Common myeloid progenitor, CD34-positive (primary cell): ENCODE results near the gene SACS.

Experiments used
- CTCF ChIA-PET: fragments of 350-600 bp; sonication (Branson Sonifier 250); formaldehyde crosslinking; loops from one replicate; lab custom pipeline; 2021; ENCODE audit warnings: antibody characterized with exemption; lab: Charles Lee
- POLR2A ChIA-PET: fragments of 350-600 bp; sonication (Branson Sonifier 250); formaldehyde crosslinking; loops from one replicate; lab custom pipeline; 2021; ENCODE audit warnings: antibody characterized with exemption; lab: Charles Lee
- DNase-seq, 3 donors: peaks; one replicate each; pipeline versions ENCODE4 v3.0.0 to v3.0.0-alpha.2; 2013
- H3K27ac ChIP-seq, 2 experiments: 1 replicate in 1 of 2; 2 replicates in 1 of 2; pipeline ENCODE4 v1.7.0; 2013; ENCODE audit warnings: inconsistent platforms in 2 of 2, low read length in 2 of 2, mild to moderate bottlenecking in 2 of 2, low read depth in 1 of 2, moderate library complexity in 1 of 2; ENCODE audit not compliant: severe bottlenecking in 2 of 2, insufficient read depth in 1 of 2, poor library complexity in 1 of 2
- H3K27me3 ChIP-seq, 5 experiments: replicated peaks in 2 of 5; 1 replicate in 3 of 5; 2 replicates in 2 of 5; pipeline versions ENCODE4 v1.6.1 to v1.7.0; 2013; ENCODE audit warnings: low read length in 4 of 5, mild to moderate bottlenecking in 2 of 5, moderate library complexity in 2 of 5, inconsistent platforms in 1 of 5; ENCODE audit not compliant: insufficient read depth in 5 of 5, control insufficient read depth in 4 of 5
- H3K36me3 ChIP-seq, 4 experiments: 1 replicate in 2 of 4; 2 replicates in 2 of 4; pipeline versions ENCODE4 v1.6.1 to v1.7.0; 2013; ENCODE audit warnings: low read length in 3 of 4, control low read depth in 1 of 4, mild to moderate bottlenecking in 1 of 4; ENCODE audit not compliant: control insufficient read depth in 4 of 4, insufficient read depth in 4 of 4
- H3K4me1 ChIP-seq, 4 experiments: 1 replicate in 3 of 4; 2 replicates in 1 of 4; pipeline versions ENCODE4 v1.6.1 to v1.7.1; 2013; ENCODE audit warnings: low read length in 3 of 4, mild to moderate bottlenecking in 3 of 4, control low read depth in 1 of 4, inconsistent platforms in 1 of 4, moderate library complexity in 1 of 4; ENCODE audit not compliant: control insufficient read depth in 4 of 4, insufficient read depth in 4 of 4; ENCODE audit errors: control extremely low read depth in 1 of 4
- H3K4me3 ChIP-seq, 7 experiments: 1 replicate in 4 of 7; 2 replicates in 3 of 7; pipeline versions ENCODE4 v1.5.1 to v1.7.0; 2013; ENCODE audit warnings: mild to moderate bottlenecking in 7 of 7, low read length in 6 of 7, moderate library complexity in 6 of 7, inconsistent platforms in 2 of 7, low read depth in 2 of 7, control low read depth in 1 of 7; ENCODE audit not compliant: insufficient read depth in 4 of 7, control insufficient read depth in 1 of 7; ENCODE audit errors: extremely low read depth in 1 of 7
- H3K9me3 ChIP-seq, 5 experiments: 1 replicate in 4 of 5; 2 replicates in 1 of 5; pipeline versions ENCODE4 v1.6.1 to v1.7.1; 2013; ENCODE audit warnings: low read length in 4 of 5, mild to moderate bottlenecking in 2 of 5, inconsistent platforms in 1 of 5, low read depth in 1 of 5, moderate library complexity in 1 of 5; ENCODE audit not compliant: control insufficient read depth in 4 of 5, insufficient read depth in 2 of 5; ENCODE audit errors: control extremely low read depth in 1 of 5
- WGBS: methylation state at CpG from one replicate; pipeline ENCODE4 v1.1.5; 2013; ENCODE audit not compliant: insufficient coverage; 5-methylcytosine and 5-hydroxymethylcytosine counted together

The SACS gene

DNA sequence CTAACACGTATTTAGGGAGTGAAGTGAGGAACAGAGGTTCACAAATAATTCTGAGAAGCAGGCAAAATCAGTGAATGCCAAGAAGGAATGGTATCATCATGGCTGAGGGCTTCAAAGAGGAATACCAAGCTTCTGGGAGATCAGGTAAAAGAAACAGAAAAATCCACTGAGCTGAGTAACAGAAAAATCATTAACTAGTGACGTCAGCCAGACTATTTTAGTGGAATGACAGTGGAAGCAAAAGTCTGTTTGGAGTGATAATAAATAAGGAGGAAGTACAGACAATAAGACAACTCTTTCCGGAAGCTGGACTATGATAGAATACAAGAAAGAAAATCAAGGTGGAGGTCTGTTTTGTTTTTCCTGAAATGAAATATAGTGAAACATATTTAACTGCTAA is 83.5 kb downstream of the SACS start:
- Histone ChIP-seq H3K4me1 (no peaks in the 10 kb centered on the region), H3K27me3 (no peaks in the 10 kb centered on the region), H3K4me3 (no peak overlapping the region), H3K36me3 (peaks cover 21 to 82% (median 57%) of the 10 kb centered on the region in 4 experiments), H3K27ac (no peak overlapping the region), H3K9me3 (peaks cover 0 to 9% (median 0%) of the 10 kb centered on the region in 5 experiments)
- ChIA-PET CTCF (interaction anchor here (0.6 kb wide), 1 partner anchor 458 kb away, joined by 3 read pairs; no protein-coding TSS in a partner anchor), POLR2A (no interaction called here)
- WGBS = 95% methylated on average over 2 of the region's 3 CpGs
- no peak for DNase-seq

DNA sequence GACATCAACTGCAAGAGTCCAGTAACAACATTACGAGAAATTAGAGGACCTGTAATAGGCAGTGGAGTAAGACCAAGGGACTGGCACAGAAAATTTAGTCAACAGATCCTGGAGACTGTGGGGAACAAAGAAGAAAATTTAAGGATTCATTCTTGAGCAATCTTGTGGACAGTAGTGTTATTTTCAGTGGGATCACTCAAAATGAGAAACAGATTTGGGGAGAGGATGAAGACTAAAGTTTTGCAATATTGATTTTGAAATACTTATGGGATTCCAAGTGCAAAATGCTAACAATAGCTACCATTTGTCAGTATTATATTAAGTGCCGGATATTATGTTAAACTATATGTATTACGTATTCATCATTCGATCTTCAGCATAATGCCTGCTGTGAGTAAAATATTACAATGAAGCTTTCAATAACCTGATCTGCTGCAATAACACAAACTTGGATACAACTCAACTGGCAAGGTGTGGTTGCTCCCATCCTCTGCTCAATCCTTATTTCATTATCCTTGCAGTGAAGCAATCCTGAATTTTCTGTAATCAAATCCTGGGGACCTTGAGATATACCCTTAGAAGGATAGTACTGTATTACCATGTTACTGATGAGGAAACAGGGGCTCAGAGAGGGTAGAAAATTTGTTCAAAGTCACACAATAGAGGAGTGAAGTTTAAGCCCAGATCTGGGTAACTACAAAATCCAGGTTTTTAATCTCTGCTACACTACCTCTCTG is 84.2 kb downstream of the SACS start:
- Histone ChIP-seq H3K27ac (no peak overlapping the region), H3K36me3 (peaks cover 18 to 81% (median 54%) of the 10 kb centered on the region in 4 experiments), H3K27me3 (no peaks in the 10 kb centered on the region), H3K9me3 (peaks cover 0 to 10% (median 0%) of the 10 kb centered on the region in 5 experiments), H3K4me3 (no peak overlapping the region), H3K4me1 (no peaks in the 10 kb centered on the region)
- ChIA-PET CTCF (no interaction called here), POLR2A (no interaction called here)
- no peak for DNase-seq
- WGBS = 100% methylated on average over 1 of the region's 4 CpGs

DNA sequence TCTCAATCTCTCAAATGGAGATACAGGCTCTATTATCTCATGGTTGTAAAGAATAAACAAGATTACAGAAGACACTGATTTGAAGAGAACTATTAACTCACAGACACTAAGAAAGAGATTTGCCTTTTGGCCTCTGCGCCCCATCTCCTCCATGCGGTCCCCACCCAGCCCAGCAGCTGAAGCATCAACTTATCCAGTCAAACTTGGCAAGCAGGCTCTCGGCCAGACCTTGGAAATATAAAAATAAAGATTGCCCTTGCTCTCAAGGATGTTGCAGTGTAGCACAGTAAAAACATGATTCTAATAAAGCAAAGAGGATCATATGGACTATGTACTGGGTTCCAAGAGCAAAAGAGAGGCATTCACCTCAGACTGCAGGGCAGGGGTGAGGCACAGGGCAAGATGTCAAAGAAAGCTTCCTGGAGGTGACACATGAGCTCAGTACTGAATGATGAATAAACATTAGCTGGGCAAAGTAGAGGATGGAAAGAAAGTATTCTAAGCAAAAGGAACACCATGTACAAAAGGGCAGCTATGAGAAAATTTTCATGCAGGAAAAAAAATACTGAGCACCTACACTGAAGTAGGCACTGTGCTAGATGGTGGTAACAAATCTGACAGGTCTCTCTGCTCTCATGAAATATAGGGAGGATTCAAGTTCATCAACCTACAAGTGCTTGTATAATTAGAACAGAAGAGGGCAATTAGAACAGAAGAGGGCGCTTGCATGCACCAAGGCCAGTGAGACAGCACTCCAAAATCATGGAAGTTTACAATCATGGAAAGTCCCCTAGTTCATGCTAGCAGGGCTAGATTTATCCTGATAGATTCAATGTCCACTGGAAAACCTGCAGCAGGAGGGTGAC is 85.0 kb downstream of the SACS start:
- peaks cover 0 to 10% (median 0%) of the 10 kb centered on the region in 5 experiments for H3K9me3 ChIP-seq
- ChIA-PET POLR2A (no interaction called here), CTCF (no interaction called here)

DNA sequence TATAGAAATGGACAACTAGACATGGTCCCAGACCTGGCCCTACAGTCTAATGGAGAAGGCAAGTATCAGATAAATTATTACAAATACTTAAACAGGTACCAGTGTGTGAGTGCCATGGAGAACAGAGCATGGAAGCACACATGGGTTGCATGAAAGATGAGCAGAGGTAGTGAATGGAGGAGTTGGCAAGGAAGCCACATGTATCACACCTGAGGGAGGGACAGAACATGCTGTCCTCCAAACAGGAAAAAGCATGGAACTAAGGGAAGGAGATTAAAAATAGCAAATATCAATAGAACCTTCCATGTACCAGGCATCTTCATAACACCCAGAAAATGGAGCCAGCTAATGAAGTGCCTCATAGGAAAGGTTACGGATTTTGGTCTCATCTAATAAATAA is 85.9 kb downstream of the SACS start:
- Histone ChIP-seq H3K4me3 (no peak overlapping the region), H3K9me3 (peaks cover 0 to 10% (median 3%) of the 10 kb centered on the region in 5 experiments), H3K27ac (no peak overlapping the region), H3K4me1 (no peaks in the 10 kb centered on the region), H3K36me3 (peaks cover 11 to 82% (median 55%) of the 10 kb centered on the region in 4 experiments), H3K27me3 (no peaks in the 10 kb centered on the region)
- ChIA-PET POLR2A (no interaction called here), CTCF (no interaction called here)
- no CpG with 5 or more reads among the region's 1 CpG for WGBS
- DNase-seq = no peak

More for the DNA sequence above, 85.0 kb downstream of the SACS start:
- Histone ChIP-seq H3K27me3 (no peaks in the 10 kb centered on the region), H3K36me3 (peaks cover 18 to 86% (median 56%) of the 10 kb centered on the region in 4 experiments), H3K4me3 (no peak overlapping the region), H3K27ac (no peak overlapping the region), H3K4me1 (no peaks in the 10 kb centered on the region)
- WGBS = 100% methylated on average over 4 of the region's 4 CpGs
- DNase-seq = no peak

DNA sequence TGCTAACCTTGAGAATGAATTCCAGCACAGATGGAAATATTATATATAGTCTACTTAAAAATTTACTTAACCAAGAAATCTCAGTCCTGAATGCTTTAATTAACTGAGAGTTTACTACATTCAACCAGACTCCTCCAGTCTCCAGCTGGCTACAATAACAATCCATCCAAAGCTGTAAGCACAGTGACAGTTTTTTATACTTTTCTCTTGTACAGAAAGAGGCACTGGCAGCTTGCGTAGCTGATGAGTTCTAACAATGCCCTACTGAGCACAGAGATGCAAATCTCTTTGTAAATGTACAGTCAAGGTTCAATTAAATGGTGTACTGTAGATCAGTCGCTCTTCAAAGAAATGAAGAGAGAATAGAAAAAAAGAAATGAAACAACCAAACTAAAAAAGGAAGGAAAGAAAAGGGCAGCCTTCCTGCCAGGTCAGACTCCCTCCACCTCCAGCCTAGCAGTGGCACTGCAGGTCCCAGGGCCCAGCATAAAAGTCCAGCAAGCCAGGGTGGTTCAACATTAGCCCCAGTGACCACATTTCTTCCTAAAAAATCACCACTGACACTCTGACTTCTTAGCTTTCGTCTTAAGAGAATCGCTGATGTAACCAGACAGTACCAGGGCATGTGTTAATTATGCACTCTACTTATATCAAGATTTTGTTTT is 88.4 kb downstream of the SACS start:
- WGBS = 91% methylated on average over 3 of the region's 4 CpGs
- CTCF ChIA-PET = no interaction called here
- no peak overlapping the region for H3K27ac ChIP-seq

DNA sequence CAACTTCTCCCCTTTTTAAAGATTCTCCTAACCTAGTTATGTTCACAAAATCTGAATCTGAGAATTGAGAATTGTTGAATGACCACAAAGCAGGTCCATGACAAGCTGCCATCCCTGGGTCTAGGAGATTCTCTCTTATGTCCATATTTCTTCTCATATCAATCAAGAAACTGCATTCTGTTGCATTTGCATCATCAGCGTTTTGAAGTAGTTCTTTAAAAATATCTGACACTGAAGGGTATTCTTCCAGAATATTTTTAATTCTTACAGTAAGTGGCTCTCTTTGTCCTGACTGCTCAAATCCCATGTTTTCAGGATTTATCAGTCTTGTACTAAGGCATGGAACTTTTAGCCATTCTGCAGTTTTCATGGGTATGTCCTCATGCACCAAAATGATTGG is 94.3 kb downstream of the SACS start:
- Histone ChIP-seq H3K36me3 (peaks cover 9 to 55% (median 36%) of the 10 kb centered on the region in 4 experiments), H3K27me3 (no peaks in the 10 kb centered on the region), H3K27ac (no peak overlapping the region), H3K9me3 (peaks cover 8 to 57% (median 17%) of the 10 kb centered on the region in 5 experiments), H3K4me3 (no peak overlapping the region), H3K4me1 (no peaks in the 10 kb centered on the region)
- no peak for DNase-seq
- CTCF ChIA-PET = no interaction called here
- 100% methylated on average over 1 of the region's 1 CpG for WGBS
- POLR2A ChIA-PET = no interaction called here

More for the DNA sequence above, 88.4 kb downstream of the SACS start:
- POLR2A ChIA-PET = no interaction called here
- H3K9me3 ChIP-seq = peaks cover 0 to 22% (median 8%) of the 10 kb centered on the region in 5 experiments
- no peak overlapping the region for H3K4me3 ChIP-seq
- H3K27me3 ChIP-seq = no peaks in the 10 kb centered on the region
- H3K36me3 ChIP-seq = peaks cover 18 to 82% (median 59%) of the 10 kb centered on the region in 4 experiments
- H3K4me1 ChIP-seq = no peaks in the 10 kb centered on the region
- DNase-seq = no peak
